ENCODE data around the gene FRK.
A peak's percentile ranks its signal among the peaks of the same experiment; 100 is the strongest.

The FRK gene

DNA sequence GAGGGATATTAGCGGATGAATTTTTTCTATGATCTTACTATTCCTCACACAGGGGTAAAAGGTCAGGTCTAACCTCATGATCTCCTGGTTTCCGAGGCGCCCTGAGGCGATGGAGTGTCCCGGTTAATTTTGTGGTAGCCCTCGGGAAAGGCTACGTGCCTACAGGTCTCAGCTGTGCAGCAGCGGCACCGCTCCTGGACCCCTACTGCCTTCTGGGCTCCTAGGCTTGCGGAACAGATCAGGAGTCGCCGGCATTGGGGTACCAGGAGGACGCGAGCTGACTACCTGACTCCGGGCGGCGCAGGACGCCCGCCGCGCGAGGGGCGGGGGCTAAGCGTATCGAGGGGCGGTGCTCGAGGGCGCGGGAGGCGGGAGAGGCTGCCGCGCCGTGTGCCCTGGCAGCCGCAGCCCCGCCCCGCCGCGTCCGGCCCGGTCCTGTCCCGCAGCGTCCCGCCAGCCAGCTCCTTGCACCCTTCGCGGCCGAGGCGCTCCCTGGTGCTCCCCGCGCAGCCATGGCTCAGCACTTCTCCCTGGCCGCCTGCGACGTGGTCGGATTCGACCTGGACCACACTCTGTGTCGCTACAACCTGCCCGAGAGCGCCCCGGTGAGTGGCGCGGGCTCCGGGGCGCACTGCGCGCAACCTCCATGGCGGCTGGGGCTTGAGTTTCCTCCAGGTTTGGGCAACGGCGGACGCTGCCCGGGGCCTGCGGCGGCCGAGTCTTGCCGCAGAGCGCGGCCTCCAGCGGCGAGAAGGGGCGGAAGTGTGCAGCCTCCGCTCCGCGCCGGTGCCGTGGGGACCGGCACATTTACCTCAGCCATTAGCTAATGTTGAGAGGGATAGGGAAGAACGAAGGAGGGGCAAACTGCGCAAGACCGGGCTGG lies 40.0 kb upstream of the FRK start, which contains the start of gene NT5DC1 (continued):
- TF ChIP-seq ELK4 (IDR thresholded peaks at IDR 0.05; ENCODE audit: borderline replicate concordance, low read depth, low read length) (no peak), BCL11A (tag by site-specific recombination; IDR thresholded peaks at IDR 0.05; ENCODE audit: low read depth) (no peak), ZNF302 (tag by site-specific recombination; IDR thresholded peaks at IDR 0.05; ENCODE audit: low read depth) (no peak), KLF7 (tag by site-specific recombination; IDR thresholded peaks at IDR 0.05; ENCODE audit: borderline replicate concordance) (no peak), ZNF169 (tag by site-specific recombination; IDR thresholded peaks at IDR 0.05) (no peak), GLIS2 (tag by site-specific recombination; IDR thresholded peaks at IDR 0.05) (peak; percentile 98), ZXDB (tag by site-specific recombination; IDR thresholded peaks at IDR 0.05) (peak; percentile 90), ZNF560 (tag by site-specific recombination; IDR thresholded peaks at IDR 0.05; ENCODE audit: borderline replicate concordance) (no peak), ZNF341 (tag by site-specific recombination; IDR thresholded peaks at IDR 0.05; ENCODE audit: low read depth) (no peak), ZNF366 (tag by site-specific recombination; conservative IDR thresholded peaks at IDR 0.05) (no peak), ZNF202 (tag by site-specific recombination; IDR thresholded peaks at IDR 0.05; ENCODE audit: borderline replicate concordance) (no peak), PRDM1 (tag by site-specific recombination; IDR thresholded peaks at IDR 0.05) (no peak), SCRT1 (tag by site-specific recombination; IDR thresholded peaks at IDR 0.05; ENCODE audit: borderline replicate concordance) (no peak), ZNF19 (tag by site-specific recombination; IDR thresholded peaks at IDR 0.05; ENCODE audit: low read depth) (no peak), ZNF701 (tag by site-specific recombination; IDR thresholded peaks at IDR 0.05) (no peak), ZNF677 (tag by site-specific recombination; IDR thresholded peaks at IDR 0.05) (no peak), ZNF114 (tag by site-specific recombination; IDR thresholded peaks at IDR 0.05) (no peak), TCF7L2 (IDR thresholded peaks at IDR 0.05; ENCODE audit: borderline replicate concordance, low read depth, low read length) (no peak), ZNF544 (tag by site-specific recombination; IDR thresholded peaks at IDR 0.05) (no peak), ZNF660 (tag by site-specific recombination; IDR thresholded peaks at IDR 0.05) (peak; percentile 74; the same call in 1 of the 2 replicates), ZNF175 (tag by site-specific recombination; IDR thresholded peaks at IDR 0.05) (no peak), ZNF350 (tag by site-specific recombination; IDR thresholded peaks at IDR 0.05) (no peak), ZNF777 (tag by site-specific recombination; IDR thresholded peaks at IDR 0.05; ENCODE audit: borderline replicate concordance) (no peak), ZNF596 (tag by site-specific recombination; IDR thresholded peaks at IDR 0.05) (peak; percentile 58; the same call in 1 of the 2 replicates), ZNF529 (tag by site-specific recombination; IDR thresholded peaks at IDR 0.05; ENCODE audit: insufficient replicate concordance) (no peak), ZNF624 (tag by site-specific recombination; IDR thresholded peaks at IDR 0.05) (0 out of 2 replicates have a peak, but pooled peaks have one; percentile 48), ZNF426 (tag by site-specific recombination; IDR thresholded peaks at IDR 0.05) (no peak), HOXA7 (CRISPR knock-in tag; IDR thresholded peaks at IDR 0.05; ENCODE audit: borderline replicate concordance) (no peak), ZSCAN16 (tag by site-specific recombination; IDR thresholded peaks at IDR 0.05) (peak; percentile 57; the same call in 1 of the 2 replicates), ZNF214 (tag by site-specific recombination; IDR thresholded peaks at IDR 0.05; ENCODE audit: borderline replicate concordance) (no peak), INSM2 (tag by site-specific recombination; IDR thresholded peaks at IDR 0.05) (no peak), ZNF654 (tag by site-specific recombination; IDR thresholded peaks at IDR 0.05; ENCODE audit: low read depth) (no peak)
- TF ChIP-seq, protein P1, sequence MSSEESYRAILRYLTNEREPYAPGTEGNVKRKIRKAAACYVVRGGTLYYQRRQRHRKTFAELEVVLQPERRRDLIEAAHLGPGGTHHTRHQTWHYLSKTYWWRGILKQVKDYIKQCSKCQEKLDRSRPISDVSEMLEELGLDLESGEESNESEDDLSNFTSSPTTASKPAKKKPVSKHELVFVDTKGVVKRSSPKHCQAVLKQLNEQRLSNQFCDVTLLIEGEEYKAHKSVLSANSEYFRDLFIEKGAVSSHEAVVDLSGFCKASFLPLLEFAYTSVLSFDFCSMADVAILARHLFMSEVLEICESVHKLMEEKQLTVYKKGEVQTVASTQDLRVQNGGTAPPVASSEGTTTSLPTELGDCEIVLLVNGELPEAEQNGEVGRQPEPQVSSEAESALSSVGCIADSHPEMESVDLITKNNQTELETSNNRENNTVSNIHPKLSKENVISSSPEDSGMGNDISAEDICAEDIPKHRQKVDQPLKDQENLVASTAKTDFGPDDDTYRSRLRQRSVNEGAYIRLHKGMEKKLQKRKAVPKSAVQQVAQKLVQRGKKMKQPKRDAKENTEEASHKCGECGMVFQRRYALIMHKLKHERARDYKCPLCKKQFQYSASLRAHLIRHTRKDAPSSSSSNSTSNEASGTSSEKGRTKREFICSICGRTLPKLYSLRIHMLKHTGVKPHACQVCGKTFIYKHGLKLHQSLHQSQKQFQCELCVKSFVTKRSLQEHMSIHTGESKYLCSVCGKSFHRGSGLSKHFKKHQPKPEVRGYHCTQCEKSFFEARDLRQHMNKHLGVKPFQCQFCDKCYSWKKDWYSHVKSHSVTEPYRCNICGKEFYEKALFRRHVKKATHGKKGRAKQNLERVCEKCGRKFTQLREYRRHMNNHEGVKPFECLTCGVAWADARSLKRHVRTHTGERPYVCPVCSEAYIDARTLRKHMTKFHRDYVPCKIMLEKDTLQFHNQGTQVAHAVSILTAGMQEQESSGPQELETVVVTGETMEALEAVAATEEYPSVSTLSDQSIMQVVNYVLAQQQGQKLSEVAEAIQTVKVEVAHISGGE (tag by site-specific recombination; conservative IDR thresholded peaks at IDR 0.05; ENCODE audit: low read depth): peak; percentile 92
- TF ChIP-seq, protein P2, sequence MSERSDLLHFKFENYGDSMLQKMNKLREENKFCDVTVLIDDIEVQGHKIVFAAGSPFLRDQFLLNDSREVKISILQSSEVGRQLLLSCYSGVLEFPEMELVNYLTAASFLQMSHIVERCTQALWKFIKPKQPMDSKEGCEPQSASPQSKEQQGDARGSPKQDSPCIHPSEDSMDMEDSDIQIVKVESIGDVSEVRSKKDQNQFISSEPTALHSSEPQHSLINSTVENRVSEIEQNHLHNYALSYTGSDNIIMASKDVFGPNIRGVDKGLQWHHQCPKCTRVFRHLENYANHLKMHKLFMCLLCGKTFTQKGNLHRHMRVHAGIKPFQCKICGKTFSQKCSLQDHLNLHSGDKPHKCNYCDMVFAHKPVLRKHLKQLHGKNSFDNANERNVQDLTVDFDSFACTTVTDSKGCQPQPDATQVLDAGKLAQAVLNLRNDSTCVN (tag by site-specific recombination; optimal IDR thresholded peaks at IDR 0.05): peak; percentile 97

Data from HEK293 (cell line).